Activated T-cell treated with anti-CD3 and anti-CD28 coated beads, Interleukin-2, amount 50 U/mL, for 48 hours (primary cell): ENCODE results near the gene EIF4A3.

ENCODE experiments used
- DNase-seq, 2 experiments: peaks; one replicate each; pipeline ENCODE4 v3.0.0-alpha.2; 2020

The EIF4A3 gene

DNA sequence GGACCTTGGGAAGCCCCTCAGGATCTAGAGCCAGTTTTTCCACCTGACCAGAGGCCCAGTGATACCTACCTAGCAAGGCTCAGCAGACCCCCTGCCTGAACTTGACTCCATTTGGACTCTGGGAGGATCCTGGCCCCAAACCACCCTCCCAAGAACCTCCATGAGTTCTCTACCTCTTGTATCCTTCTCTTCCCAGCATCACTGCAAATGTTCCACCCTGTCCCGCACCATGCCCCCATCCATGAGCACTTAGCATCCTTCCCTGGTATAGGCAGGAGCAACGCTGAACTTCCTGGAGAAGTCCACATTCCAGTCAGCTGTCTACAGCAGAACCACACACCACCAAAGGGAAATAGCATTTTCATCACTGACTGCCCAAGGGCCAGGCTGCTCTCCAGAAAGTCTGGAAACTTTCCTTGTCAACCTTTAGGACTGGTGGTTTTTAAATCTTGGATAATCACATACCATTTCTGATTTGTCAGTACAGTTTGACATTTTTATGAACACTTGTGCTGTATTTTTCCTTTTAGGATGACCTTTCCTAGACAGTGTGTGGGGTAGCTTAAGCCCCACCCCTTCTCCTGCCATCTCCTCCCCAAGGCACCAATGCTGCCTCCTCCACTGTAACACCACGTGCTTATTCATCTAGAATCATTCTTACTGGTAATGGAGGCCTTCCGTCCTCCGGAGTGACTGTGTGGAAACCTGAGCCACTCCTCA is 13.9 kb downstream of the EIF4A3 start:
- DNase-seq: no peak

DNA sequence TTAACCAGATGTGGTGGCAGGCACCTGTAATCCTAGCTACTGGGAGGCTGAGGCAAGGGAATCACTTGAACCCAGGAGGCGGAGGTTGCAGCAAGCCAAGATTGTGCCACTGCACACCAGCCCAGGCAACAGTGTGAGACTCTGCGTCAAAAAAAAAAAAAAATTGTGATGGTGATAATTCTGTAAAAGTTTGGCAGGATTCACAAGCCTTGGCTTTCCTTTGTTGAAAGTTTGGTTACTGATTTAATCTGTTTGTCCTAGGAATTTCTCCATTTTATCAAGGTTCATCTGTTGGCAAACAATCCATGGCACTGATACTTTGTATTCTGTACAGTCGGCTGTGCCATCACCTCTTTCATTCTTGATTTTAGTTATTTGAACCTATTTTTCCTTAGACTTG is 15.9 kb downstream of the EIF4A3 start:
- no peak for DNase-seq

DNA sequence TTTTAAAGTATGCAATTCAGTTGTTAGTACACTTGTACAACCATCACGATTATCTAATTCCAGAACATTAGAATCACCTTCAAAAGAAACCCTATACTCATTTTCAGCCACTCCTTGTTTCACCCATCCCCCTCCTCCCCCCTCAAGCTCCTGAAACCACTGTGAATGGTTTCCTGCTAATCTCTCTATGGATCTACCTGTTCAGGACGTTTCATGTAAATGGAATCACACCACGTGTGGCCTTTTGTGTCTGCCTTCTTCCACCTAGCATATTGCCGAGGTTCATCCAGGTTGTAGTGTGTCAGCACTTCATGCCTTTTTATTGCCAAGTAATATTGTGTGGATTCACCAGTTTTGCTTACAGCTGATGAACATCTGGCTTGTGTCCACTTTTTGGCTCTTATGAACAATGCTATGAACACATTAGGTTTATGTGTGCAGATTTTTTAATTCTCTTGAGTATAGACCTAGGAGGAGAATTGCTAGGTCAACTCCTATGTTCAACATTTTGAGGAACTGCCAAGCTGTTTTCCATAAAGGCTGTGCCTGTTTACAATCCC is 17.8 kb downstream of the EIF4A3 start:
- DNase-seq: no peak

DNA sequence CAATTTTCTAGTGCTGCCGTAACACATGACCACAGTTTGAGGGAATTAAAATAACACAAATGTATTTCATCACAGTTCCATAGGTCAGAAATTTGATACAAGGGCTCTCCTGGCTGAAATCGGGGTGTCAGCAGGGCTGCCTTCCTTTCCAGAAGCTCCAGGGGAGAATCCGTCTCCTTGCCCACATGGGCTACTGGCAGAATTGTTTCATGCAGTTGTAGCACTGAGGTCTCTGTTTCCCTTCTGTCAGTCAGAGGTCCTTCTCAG is 20.5 kb downstream of the EIF4A3 start:
- no peak for DNase-seq

- no peak for DNase-seq
Observed at GRCh38 chr17:80125656-80126448, 21.1 kb downstream of the EIF4A3 start.

DNA sequence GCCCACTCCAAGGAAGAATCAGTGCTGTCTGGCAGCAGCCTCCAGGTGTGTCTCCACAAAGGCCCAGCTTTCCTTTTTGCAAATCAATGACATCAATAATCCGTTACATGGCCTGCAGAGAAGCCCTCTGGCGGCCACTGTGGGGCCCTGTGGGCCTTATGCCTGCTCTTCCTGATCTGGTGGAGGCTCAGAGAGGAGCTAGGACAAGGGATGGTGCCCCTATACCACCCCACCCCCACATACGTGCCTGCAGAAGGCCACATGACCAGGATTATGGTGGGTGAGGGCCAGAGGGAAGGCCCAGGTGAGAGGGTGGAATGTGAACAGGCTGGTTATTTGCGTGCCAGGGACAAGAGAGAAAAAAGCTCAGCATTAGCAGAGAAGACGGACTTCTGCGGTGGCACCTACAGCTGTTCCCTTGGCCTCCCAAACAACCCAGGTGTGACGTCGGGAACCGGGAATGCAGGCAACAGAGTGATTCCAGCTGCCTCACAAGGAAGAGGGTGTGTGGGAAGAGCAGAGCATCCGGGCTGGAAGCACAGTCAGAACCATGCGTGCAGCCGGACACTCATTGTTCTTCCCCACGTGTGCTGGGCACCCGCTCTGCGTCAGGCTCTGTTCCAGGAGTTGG is 22.5 kb downstream of the EIF4A3 start:
- no peak for DNase-seq

DNA sequence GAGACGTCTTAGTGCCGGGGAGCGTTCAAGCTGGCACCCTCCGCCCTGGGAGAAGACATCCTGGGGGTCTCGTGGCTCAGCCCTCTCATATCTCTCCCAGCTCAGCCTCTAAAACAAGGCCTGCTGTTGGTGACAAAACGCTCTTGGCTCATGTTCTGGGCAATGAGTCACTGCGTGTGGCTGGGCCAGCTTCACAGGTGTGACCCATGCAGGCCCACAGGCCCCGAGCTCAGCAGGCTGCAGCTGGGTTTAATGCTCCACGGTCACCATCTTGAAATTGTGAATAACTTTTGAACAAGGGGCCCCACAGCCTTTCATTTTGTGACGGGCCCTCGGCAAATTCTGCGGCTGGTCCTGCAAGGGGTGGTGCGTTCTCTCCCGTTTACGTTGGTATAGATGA is 23.1 kb downstream of the EIF4A3 start:
- DNase-seq: no peak

DNA sequence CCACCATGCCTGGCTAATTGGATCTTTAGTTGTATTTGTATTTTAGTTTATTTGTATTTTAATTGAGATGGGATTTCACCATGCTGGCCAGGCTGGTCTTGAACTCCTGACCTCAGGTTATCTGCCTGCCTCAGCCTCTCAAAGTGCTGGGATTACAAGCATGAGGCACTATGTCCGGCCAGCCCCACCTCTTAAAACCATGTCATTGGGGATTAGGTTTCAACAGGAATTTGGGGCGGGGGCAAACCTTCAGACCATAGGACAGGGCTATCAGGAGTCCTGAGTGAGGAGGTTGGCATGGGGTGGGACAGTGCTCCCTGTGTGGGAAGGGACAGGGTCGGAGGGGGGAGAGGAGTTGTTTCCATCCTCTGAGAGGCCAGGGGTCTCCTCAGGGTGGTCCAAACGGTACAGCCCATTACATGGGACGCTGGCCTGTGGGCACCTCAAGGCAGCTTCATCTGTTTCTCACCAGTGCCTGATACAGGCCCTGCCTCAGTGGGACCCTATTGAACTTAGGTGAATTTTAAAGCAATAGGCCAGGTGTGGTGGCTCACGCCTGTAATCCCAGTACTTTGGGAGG is 23.9 kb downstream of the EIF4A3 start:
- no peak for DNase-seq

GRCh38 chr17:80122026-80122575 is 24.8 kb downstream of the EIF4A3 start:
- DNase-seq: no peak

- no peak for DNase-seq
Observed at GRCh38 chr17:80119839-80120238, 27.1 kb downstream of the EIF4A3 start.

DNA sequence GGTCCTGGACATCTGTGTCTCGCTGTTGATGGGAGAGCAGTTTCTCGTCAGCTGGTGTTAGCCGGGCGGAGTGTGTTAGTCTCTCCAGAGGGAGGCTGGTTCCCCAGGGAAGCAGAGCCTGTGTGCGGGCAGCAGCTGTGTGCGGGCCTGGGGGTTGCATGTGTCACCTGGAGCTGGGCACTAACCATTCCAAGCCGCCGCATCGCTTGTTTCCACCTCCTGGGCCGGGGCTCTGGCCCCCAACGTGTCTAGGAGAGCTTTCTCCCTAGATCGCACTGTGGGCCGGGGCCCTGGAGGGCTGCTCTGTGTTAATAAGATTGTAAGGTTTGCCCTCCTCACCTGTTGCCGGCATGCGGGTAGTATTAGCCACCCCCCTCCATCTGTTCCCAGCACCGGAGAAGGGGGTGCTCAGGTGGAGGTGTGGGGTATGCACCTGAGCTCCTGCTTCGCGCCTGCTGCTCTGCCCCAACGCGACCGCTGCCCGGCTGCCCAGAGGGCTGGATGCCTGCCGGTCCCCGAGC is 27.6 kb downstream of the EIF4A3 start:
- DNase-seq: no peak

DNA sequence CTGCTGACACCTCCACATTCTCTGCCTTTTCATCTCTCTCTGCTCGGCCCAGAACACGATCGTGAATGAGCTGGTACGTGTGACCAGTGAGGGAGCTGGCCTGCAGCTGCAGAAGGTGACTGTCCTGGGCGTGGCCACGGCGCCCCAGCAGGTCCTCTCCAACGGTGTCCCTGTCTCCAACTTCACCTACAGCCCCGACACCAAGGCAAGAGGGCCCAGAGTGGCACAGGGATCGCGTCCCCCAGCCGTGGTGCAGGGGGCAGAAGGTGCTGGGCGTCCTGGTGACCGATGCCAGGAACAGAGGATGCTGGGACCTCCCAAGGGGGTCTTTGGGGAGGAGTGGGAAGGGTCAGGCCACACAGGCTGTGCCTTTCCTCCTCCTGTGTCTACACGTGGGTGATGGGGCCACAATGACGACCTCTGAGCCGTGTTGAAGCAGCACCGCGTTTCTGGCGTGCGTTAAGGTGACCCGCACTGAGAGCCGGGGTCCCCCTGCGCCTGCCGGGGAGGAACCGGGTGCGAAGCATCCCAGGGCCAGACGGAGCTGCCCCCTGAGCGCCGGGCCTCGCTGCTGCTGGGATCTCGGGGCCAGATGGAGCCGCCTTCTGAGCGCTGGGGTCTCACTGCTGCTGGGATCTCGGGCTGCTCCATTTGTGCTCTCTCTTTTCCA is 28.2 kb downstream of the EIF4A3 start:
- no peak for DNase-seq

DNA sequence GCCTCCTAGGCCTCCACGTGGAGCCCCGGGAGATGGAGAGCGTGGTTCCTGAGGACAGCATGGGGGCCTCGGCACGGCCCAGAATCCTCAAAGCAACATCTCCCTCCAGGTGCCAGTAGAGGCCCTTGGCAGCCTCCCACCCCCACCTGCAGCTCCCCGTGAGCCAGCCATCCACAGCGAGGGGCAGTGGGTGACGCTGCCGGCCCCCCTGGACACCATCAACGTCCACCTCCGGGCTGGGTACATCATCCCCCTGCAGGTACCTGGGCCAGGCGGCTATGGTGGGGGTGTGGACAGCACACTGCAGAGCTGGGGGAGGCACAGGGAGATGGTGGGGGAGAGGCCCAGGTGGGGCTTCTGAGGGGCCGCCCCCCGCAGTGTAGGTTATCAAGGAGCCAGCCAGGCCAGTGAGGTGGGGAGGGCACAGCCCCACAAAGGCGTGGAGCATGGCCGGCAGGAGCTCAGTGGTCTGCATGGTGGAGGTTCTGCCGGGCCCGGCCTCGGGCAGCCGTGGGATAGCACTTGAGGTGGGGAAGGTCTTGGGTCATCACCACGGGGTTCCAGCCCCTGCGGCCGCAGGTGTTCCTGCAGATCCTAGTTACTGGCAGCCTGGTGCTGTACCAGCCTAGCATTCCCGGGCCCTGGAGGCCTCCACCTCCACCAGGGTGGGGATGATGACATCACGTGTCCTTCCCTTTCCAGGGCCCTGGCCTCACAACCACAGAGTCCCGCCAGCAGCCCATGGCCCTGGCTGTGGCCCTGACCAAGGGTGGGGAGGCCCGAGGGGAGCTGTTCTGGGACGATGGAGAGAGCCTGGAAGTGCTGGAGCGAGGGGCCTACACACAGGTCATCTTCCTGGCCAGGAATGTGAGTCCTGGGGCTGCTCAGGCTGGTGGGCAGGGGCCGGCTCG is 29.2 kb downstream of the EIF4A3 start:
- no peak for DNase-seq

DNA sequence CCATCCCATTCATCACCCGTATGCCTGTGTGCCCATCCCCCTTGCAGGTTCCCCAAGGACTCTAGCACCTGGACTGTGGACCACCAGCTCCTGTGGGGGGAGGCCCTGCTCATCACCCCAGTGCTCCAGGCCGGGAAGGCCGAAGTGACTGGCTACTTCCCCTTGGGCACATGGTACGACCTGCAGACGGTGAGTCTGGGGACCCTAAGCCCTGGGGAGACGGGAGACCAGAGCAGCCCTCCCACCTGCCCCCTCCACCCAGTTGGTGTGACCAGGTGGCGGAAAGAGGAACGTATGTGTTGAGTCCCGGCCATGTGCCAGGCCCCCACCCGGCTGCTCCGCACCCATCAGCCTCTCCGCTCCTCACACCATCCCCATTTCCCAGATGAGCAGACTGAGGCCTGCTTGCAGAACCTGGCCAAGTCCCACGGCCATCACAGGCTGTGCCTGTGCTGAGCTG is 30.0 kb downstream of the EIF4A3 start:
- DNase-seq: no peak

- no peak for DNase-seq
Observed at GRCh38 chr17:80116276-80116920, 30.5 kb downstream of the EIF4A3 start.

DNA sequence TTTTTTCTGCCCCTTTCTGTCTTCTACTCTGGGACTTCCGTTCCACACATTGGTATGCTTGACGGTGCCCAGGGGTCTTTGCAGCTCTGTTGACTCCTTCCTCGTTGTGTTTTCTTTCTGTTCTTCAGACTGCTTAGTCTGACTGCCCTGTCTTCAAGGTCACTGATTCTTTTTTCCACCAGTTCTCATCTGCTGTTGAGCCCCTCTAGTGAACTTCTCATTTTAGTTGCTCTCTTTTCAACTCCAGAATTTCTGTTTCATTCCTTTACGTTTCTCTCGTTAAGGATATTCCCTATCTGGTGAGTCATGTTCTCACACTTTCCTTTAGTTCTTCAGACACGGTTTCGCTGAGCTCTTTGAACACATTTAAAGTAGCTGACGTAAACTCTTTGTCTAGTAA is 31.8 kb downstream of the EIF4A3 start:
- DNase-seq: no peak

- no peak for DNase-seq
Observed at GRCh38 chr17:80114758-80115157, 32.2 kb downstream of the EIF4A3 start.

GRCh38 chr17:80113033-80113484 is 33.9 kb downstream of the EIF4A3 start:
- no peak for DNase-seq

DNA sequence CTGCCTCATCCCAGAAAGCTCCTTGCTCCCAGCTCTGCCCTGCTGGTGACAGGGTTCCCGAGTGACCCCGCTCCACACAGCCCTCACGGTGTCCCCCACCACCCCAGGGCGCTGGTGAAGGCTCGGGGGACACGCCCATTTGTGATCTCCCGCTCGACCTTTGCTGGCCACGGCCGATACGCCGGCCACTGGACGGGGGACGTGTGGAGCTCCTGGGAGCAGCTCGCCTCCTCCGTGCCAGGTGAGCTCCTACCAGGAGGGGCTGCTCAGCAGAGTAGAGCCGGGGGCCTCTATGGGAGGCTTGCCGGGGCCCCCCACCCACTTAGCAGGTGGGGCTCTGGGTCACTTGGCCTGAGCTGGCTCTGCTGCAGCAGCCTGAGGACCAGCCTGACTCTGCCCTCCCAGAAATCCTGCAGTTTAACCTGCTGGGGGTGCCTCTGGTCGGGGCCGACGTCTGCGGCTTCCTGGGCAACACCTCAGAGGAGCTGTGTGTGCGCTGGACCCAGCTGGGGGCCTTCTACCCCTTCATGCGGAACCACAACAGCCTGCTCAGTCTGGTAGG is 34.4 kb downstream of the EIF4A3 start:
- no peak for DNase-seq
